HL-60 (cell line): Measurements from ENCODE around the gene PATE1.

Experiments
- GABPA ChIP-seq: IDR thresholded peaks from 2 replicates; pipeline ENCODE4 v1.6.1; 2012; ENCODE audit warnings: low read depth
- TF ChIP-seq, protein P1 (sequence below): IDR thresholded peaks from one replicate; pipeline ENCODE4 v1.5.1; 2011; ENCODE audit warnings: low read length, control low read depth, inconsistent platforms; ENCODE audit not compliant: insufficient read depth

DNA sequence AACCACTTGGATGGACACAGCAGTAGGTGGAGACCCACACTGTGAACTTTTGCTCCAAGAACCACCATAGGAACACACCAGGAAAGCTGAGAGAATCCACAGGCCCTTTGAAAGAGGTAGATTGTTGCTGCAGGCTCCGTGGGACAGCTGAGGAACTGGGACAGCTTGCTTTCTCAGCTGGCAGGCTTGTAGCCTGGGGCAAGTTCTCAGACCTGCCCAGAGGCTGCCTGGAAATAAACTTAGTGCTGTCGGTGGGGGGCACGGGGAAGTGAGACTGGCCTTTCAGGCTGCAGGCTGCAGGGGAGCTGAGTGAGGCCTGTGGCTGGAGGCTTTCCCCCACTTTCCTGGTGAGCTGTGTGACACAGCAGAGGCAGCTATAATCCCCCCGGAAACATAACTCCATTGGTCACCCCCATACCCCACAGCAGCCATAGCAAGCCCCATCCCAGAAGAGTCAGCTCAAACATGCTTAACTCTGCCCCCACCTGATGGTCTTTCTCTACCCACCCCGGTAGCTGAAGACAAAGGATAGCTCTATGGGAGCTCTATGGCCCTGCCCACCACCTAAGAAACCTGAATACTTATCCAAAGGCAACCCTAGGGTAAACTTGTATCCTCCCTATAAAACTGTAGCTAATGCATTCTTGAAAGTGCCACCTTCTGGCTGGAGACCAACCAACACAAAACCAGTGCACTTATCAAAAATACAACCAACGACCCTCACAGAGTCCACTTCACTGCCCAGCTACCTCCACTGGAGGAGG, 44.0 kb upstream of the PATE1 start:
- TF ChIP-seq, protein P1, sequence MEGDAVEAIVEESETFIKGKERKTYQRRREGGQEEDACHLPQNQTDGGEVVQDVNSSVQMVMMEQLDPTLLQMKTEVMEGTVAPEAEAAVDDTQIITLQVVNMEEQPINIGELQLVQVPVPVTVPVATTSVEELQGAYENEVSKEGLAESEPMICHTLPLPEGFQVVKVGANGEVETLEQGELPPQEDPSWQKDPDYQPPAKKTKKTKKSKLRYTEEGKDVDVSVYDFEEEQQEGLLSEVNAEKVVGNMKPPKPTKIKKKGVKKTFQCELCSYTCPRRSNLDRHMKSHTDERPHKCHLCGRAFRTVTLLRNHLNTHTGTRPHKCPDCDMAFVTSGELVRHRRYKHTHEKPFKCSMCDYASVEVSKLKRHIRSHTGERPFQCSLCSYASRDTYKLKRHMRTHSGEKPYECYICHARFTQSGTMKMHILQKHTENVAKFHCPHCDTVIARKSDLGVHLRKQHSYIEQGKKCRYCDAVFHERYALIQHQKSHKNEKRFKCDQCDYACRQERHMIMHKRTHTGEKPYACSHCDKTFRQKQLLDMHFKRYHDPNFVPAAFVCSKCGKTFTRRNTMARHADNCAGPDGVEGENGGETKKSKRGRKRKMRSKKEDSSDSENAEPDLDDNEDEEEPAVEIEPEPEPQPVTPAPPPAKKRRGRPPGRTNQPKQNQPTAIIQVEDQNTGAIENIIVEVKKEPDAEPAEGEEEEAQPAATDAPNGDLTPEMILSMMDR = no peak
- TF ChIP-seq GABPA = no peak
